SH-SY5Y (cell line): ENCODE results near the gene TXLNA.

ENCODE experiments used
- GATA2 ChIP-seq: IDR thresholded peaks from 2 replicates; pipeline ENCODE4 v1.6.1; 2011; ENCODE audit warnings: mild to moderate bottlenecking, low read depth, low read length
- GATA3 ChIP-seq: IDR thresholded peaks from 2 replicates; pipeline ENCODE4 v1.6.1; 2011; ENCODE audit warnings: low read depth, mild to moderate bottlenecking, low read length, moderate library complexity

TXLNA gene

DNA sequence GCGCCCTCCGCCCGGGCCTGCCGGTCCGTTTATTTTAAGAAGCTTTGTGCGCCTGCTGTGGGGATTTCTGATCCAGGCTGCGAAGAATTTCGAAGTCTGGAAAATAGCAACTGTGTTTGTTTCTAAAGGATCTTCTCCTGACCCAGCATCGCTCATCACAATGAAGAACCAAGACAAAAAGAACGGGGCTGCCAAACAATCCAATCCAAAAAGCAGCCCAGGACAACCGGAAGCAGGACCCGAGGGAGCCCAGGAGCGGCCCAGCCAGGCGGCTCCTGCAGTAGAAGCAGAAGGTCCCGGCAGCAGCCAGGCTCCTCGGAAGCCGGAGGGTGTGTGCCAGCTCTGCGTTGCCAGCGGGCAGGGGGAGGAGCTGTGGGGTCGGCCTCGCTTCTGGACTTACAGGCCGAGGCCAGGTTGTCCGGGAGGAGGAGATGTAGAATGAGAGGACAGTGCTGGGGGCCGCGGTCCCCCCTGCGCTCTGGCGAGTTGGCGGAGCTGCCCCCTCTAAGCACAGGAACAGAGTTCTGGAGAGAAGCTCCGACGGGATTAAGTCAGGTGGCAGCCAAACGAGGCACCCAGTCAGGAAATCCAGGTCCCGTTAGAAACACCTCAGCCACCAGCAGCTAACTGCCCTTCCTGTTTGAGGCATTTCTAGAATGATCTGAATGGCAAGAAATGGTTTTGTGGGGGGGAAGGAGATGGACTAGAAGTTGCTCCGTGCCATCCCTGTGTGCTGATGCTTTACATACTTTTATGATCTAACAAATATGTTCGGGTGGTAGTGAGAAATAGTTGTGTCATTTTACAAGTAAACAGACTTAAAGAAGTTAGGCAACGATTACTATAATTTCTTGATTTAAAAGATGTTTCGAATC is 948 bp downstream of the TXLNA start:
- no peak for TF ChIP-seq GATA3
- TF ChIP-seq GATA2: no peak

GRCh38 chr1:32181065-32181464 is 1.6 kb downstream of the TXLNA start:
- no peak for TF ChIP-seq GATA2
- TF ChIP-seq GATA3: no peak

- no peak for TF ChIP-seq GATA3
- TF ChIP-seq GATA2: no peak
Observed at GRCh38 chr1:32181563-32181962, 2.1 kb downstream of the TXLNA start.

GRCh38 chr1:32182060-32182459 is 2.6 kb downstream of the TXLNA start:
- TF ChIP-seq GATA2 (no peak), GATA3 (no peak)

GRCh38 chr1:32184650-32185049 is 5.2 kb downstream of the TXLNA start:
- no peak for TF ChIP-seq GATA3

DNA sequence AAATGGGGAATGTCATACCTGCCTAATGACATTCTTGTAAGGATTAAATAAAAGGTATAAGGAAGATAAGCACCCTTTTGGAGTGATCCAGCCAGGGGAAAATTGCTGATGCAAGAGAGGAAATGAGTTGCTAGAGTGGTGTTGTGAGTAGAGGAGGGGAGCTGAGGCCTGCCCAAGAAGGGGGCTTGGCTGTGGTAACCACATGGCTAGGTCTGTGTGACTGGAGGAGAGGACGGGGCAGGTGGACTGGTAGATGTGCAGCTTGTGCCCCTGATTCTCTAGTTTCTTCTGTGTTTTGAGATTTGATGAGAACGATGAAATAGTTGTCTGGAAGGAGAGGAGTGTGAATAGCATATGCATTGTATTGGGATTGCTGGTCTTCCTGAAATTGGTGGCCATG is 6.6 kb downstream of the TXLNA start:
- no peak for TF ChIP-seq GATA3
- no peak for TF ChIP-seq GATA2

DNA sequence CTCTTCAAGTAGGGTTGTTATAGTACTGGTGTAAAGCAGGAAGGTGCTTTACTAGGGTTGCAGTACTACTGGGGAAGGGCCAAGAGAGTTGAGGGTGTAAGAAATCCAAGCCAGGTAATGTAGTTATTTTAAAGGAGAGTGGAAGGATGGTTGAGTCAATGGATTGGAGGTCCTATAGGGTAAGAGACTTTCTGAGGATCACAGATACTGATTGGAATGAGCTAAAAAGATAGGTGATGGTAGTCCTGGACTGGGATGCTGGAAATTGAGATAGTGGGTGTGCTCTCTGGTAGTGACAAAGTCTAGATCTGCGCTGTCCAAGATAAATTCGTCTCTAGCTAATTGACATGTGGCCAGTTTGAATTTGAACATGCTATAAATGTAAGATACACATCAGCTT is 7.0 kb downstream of the TXLNA start:
- TF ChIP-seq GATA2 (no peak), GATA3 (no peak)

DNA sequence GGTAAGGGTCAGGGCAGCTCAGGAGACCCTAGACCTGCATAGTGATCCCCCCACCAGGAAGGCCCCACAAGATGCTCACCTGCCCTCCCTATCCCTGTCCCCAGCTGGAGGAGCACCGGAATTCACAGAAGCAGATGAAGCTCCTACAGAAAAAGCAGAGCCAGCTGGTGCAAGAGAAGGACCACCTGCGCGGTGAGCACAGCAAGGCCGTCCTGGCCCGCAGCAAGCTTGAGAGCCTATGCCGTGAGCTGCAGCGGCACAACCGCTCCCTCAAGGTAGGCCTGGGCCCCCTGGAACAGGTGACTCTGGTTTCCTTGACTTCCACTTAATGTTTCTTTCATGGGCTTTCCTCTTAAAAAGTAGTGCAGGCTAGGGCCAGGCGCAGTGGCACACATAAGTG is 8.4 kb downstream of the TXLNA start:
- no peak for TF ChIP-seq GATA2
- TF ChIP-seq GATA3: no peak

DNA sequence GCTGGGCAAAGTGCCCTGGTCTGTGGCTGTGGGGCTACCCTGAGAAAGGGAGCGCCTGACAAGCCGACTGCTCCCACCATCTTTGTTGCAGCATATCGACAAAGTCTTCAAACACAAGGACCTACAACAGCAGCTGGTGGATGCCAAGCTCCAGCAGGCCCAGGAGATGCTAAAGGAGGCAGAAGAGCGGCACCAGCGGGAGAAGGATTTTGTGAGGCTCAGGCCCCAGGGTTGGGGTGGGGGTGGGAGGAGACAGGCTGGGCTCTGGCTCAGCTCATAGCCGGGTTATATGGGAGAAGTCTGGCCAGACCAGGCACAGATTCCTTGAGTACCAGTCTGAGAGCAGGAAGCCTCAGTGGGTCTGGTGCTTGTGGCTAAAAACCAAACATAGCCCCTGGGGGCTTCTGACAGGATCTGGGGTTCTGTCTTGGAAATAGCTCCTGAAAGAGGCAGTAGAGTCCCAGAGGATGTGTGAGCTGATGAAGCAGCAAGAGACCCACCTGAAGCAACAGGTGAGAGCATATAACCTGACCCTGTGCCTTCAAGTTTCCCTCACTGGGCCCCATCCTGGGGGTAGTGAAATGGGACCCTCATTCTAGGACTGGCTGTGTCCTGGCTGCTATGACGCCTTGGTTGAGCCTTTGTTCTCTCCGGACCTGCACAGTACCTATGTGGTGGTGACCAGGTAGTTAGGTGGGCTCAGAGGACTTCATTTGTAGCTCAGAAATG is 12.9 kb downstream of the TXLNA start:
- TF ChIP-seq GATA2: no peak

- TF ChIP-seq GATA3: no peak
- no peak for TF ChIP-seq GATA2
Observed at GRCh38 chr1:32194984-32195383, 15.5 kb downstream of the TXLNA start.

DNA sequence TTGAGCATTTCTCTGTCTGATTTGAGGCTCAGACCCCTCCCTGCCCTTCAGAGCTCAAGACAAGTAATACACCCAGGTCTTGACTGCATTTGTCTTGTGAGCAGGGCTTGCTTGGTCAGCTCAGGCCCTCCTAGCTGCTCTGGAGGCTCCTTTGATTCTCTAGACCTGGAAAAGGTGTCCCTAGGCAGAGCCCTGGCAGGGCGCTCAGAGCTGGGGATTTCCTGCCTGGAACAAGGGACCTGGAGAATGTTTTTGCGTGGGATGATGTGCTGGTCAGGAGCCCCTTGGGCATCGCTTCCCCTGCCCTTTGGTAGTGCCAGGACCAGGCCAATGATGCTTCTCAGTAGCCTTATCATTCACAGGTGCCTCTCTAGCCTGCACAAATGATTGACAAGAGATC is 16.1 kb downstream of the TXLNA start:
- TF ChIP-seq GATA3 (no peak), GATA2 (no peak)

GRCh38 chr1:32195972-32196823 is 16.7 kb downstream of the TXLNA start:
- TF ChIP-seq GATA2 (no peak), GATA3 (no peak)

DNA sequence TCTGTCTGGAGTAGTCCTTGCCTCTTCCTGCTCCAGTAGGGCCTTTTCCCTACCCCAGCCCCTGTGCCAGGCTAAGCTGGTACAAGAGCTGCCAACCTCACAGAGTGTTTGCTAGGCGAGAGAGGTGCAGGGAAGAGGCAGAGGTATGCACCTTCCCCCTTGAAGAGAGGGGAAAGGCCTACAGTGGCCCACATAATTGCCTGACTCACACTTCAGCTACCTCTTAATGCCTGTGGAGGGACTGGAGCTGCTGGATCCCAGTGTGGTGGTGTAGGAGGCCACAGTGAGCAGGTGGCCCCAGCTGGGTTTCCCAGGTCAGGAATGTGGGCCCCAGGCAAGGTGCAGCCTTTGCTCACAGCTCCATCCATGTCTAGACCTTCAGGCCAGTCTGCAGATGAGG is 17.6 kb downstream of the TXLNA start:
- TF ChIP-seq GATA2: no peak
- no peak for TF ChIP-seq GATA3

GRCh38 chr1:32197837-32198236 is 18.4 kb downstream of the TXLNA start:
- TF ChIP-seq GATA2: no peak
- no peak for TF ChIP-seq GATA3
